ENCODE results near the gene DNAJB9. TPM values are rescaled to one million over a fixed set of nuclear protein-coding genes. Genes with fewer than 3 reads are reported as not detected.

DNAJB9 gene
- total and polyA plus RNA-seq, 4 donors, result 27.6 to 164 (median 49.4) TPM

- Histone ChIP-seq H3K9ac (ENCODE audit: low read depth in 1 of 2, low read length in 2 of 2) (no peak overlapping the region), H3K4me3 (ENCODE audit: low read depth in 1 of 3, low read length in 3 of 3) (no peak overlapping the region), H3K27me3 (ENCODE audit: control insufficient read depth in 4 of 4, insufficient read depth in 4 of 4, low read length in 3 of 4) (no peaks in the 10 kb centered on the region), H3K4me1 (ENCODE audit: control insufficient read depth in 4 of 4, insufficient read depth in 4 of 4, low read length in 3 of 4) (no peaks in the 10 kb centered on the region), H3K9me3 (ENCODE audit: control insufficient read depth in 4 of 4, low read length in 3 of 4) (peaks cover 2 to 8% (median 4%) of the 10 kb centered on the region in 4 donors), H3K27ac (ENCODE audit: low read depth in 1 of 2, low read length in 2 of 2) (no peak overlapping the region), H3K36me3 (ENCODE audit: control insufficient read depth in 4 of 4, insufficient read depth in 3 of 4, low read depth in 1 of 4, low read length in 3 of 4) (no peaks in the 10 kb centered on the region)
- TF ChIP-seq FOXA2 (IDR thresholded peaks at IDR 0.05) (no peak), RXRA (IDR thresholded peaks at IDR 0.05) (no peak), SP1 (IDR thresholded peaks at IDR 0.05) (no peak), TAF1 (conservative IDR thresholded peaks at IDR 0.05) (no peak), CTCF (IDR thresholded peaks at IDR 0.05; ENCODE audit: low read depth, low read length, missing input control) (no peak), ZBTB33 (IDR thresholded peaks at IDR 0.05) (no peak), ATF3 (IDR thresholded peaks at IDR 0.05) (no peak), GABPA (IDR thresholded peaks at IDR 0.05 in 1 of 2, conservative IDR thresholded peaks at IDR 0.05 in 1 of 2) (no peak), YY1 (IDR thresholded peaks at IDR 0.05) (no peak), JUND (IDR thresholded peaks at IDR 0.05) (no peak), FOXA1 (IDR thresholded peaks at IDR 0.05) (no peak), HNF4A (conservative IDR thresholded peaks at IDR 0.05) (no peak), MAX (IDR thresholded peaks at IDR 0.05) (no peak)
- WGBS, result 97% methylated on average over 3 of the region's 3 CpGs
- DNase-seq (ENCODE audit: low spot score), result no peak
Observed at GRCh38 chr7:108557191-108557590, 12.5 kb upstream of the DNAJB9 start.

- Histone ChIP-seq H3K27me3 (ENCODE audit: control insufficient read depth in 4 of 4, insufficient read depth in 4 of 4, low read length in 3 of 4) (no peaks in the 10 kb centered on the region), H3K9me3 (ENCODE audit: control insufficient read depth in 4 of 4, low read length in 3 of 4) (peaks cover 2 to 8% (median 4%) of the 10 kb centered on the region in 4 donors), H3K27ac (ENCODE audit: low read depth in 1 of 2, low read length in 2 of 2) (no peak overlapping the region), H3K4me3 (ENCODE audit: low read depth in 1 of 3, low read length in 3 of 3) (no peak overlapping the region), H3K4me1 (ENCODE audit: control insufficient read depth in 4 of 4, insufficient read depth in 4 of 4, low read length in 3 of 4) (no peaks in the 10 kb centered on the region), H3K36me3 (ENCODE audit: control insufficient read depth in 4 of 4, insufficient read depth in 3 of 4, low read depth in 1 of 4, low read length in 3 of 4) (no peaks in the 10 kb centered on the region), H3K9ac (ENCODE audit: low read depth in 1 of 2, low read length in 2 of 2) (no peak overlapping the region)
- no peak for DNase-seq (ENCODE audit: low spot score)
- TF ChIP-seq ATF3 (IDR thresholded peaks at IDR 0.05) (no peak), NR2F2 (IDR thresholded peaks at IDR 0.05) (no peak), EGR1 (IDR thresholded peaks at IDR 0.05; ENCODE audit: low read depth in 2 of 2) (no peak), REST (IDR thresholded peaks at IDR 0.05) (no peak), RXRA (IDR thresholded peaks at IDR 0.05) (no peak), ZBTB33 (IDR thresholded peaks at IDR 0.05) (no peak), FOXA1 (IDR thresholded peaks at IDR 0.05) (no peak), JUND (IDR thresholded peaks at IDR 0.05) (no peak), YY1 (IDR thresholded peaks at IDR 0.05) (no peak), HNF4A (conservative IDR thresholded peaks at IDR 0.05) (no peak), HNF4G (IDR thresholded peaks at IDR 0.05) (no peak), FOXA2 (IDR thresholded peaks at IDR 0.05) (no peak), TAF1 (conservative IDR thresholded peaks at IDR 0.05) (no peak), RAD21 (IDR thresholded peaks at IDR 0.05) (no peak), MAX (IDR thresholded peaks at IDR 0.05) (no peak), GABPA (IDR thresholded peaks at IDR 0.05 in 1 of 2, conservative IDR thresholded peaks at IDR 0.05 in 1 of 2) (no peak), CTCF (IDR thresholded peaks at IDR 0.05; ENCODE audit: low read depth, low read length, missing input control) (no peak), SP1 (IDR thresholded peaks at IDR 0.05) (no peak)
- 97% methylated on average over 1 of the region's 1 CpG for WGBS
Observed at GRCh38 chr7:108557617-108558016, 12.1 kb upstream of the DNAJB9 start.
